PC-3 (cell line): ENCODE data around the gene UNC5B.

Source experiments
- CTCF ChIP-seq: fragments of 300-600 bp; sonication (generic); conservative IDR thresholded peaks from 2 replicates; pipeline ENCODE4 v1.5.1; 2017; ENCODE audit warnings: antibody characterized with exemption, low read depth, mild to moderate bottlenecking, low read length
- EZH2 ChIP-seq: fragments of 300-600 bp; sonication (generic); IDR thresholded peaks from one replicate; pipeline ENCODE4 v1.6.1; 2017; ENCODE audit warnings: antibody characterized with exemption, mild to moderate bottlenecking, low read length; ENCODE audit not compliant: unreplicated experiment

GRCh38 chr10:71259282-71259681, 46.9 kb downstream of the UNC5B start:
- TF ChIP-seq CTCF (no peak), EZH2 (no peak)
